ENCODE results near the gene LAMA3. TPM values are rescaled to one million over a fixed set of nuclear protein-coding genes. Genes with fewer than 3 reads are reported as not detected.
A peak's percentile ranks its signal among the peaks of the same experiment; 100 is the strongest.

LAMA3 gene
- total RNA-seq, 1 donor from 2014 or later: 9.4 TPM

DNA sequence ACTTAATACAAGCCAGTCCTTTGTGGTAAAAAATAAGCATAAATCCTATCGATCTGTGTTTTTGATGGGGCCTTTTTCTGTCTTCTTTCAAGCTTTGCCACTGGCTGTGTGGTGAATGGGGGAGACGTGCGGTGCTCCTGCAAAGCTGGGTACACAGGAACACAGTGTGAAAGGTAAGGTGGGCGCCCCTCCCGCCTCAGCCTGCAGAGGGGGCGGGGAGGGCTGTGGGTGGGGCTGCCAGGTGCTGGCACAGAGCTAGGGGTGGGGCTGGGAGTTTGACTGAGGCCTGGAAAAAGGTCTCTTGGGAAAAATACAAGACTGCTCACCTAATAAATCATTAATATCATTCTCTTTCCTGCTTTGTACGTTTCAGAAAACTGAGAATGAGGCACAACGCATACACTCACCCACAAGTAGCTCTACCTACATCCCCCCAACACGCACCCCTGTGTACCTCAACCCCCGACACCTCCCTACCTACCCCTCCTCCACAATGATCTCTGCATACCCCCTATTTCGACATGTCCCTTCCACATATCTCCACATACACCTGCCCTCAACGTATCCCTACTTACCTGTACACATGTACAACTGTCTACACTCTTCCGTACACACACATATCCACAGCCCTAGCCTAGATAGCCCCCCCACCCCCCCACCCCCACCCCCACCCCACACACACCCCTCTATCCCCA, 195.6 kb downstream of the LAMA3 start:
- H3K36me3 Mint-ChIP-seq: no peaks in the 10 kb centered on the region
- H3K4me1 Mint-ChIP-seq (ENCODE audit: unreplicated experiment): peaks cover 26% of the 10 kb centered on the region
- H3K27ac Mint-ChIP-seq: peak overlapping the region; percentile 52
- H3K9me3 Mint-ChIP-seq: peaks cover 3% of the 10 kb centered on the region
- peak overlapping the region; percentile 23 for H3K4me3 Mint-ChIP-seq
- TF ChIP-seq, protein P1, sequence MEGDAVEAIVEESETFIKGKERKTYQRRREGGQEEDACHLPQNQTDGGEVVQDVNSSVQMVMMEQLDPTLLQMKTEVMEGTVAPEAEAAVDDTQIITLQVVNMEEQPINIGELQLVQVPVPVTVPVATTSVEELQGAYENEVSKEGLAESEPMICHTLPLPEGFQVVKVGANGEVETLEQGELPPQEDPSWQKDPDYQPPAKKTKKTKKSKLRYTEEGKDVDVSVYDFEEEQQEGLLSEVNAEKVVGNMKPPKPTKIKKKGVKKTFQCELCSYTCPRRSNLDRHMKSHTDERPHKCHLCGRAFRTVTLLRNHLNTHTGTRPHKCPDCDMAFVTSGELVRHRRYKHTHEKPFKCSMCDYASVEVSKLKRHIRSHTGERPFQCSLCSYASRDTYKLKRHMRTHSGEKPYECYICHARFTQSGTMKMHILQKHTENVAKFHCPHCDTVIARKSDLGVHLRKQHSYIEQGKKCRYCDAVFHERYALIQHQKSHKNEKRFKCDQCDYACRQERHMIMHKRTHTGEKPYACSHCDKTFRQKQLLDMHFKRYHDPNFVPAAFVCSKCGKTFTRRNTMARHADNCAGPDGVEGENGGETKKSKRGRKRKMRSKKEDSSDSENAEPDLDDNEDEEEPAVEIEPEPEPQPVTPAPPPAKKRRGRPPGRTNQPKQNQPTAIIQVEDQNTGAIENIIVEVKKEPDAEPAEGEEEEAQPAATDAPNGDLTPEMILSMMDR (conservative IDR thresholded peaks at IDR 0.05): no peak
- DNase-seq (ENCODE audit: extremely low spot score, unreplicated experiment): no peak
- H3K27me3 Mint-ChIP-seq: peaks cover 5% of the 10 kb centered on the region

DNA sequence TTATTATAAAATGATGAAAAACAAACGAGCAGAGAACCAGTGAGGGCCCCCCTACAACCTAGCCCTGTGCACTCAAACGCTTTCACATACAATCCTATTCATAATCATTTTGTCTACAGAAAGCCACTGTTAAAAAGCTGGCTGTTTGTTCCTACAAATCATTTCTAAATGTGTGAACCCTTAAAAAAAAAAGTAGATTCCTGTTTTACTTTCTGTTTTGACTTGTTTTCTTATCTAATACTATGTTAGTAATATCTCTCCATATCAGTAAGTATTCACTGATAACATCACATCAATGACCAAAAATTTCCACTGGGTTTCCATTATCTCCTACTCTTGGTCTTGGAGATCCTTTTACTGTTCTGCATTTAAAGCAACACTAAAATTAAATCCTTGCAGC, 196.5 kb downstream of the LAMA3 start:
- no peak overlapping the region for H3K27ac Mint-ChIP-seq
- peak overlapping the region; percentile 36 for H3K4me3 Mint-ChIP-seq
- peaks cover 3% of the 10 kb centered on the region for H3K9me3 Mint-ChIP-seq
- DNase-seq (ENCODE audit: extremely low spot score, unreplicated experiment): no peak
- TF ChIP-seq, protein P1 (conservative IDR thresholded peaks at IDR 0.05): no peak
- peaks cover 26% of the 10 kb centered on the region for H3K4me1 Mint-ChIP-seq (ENCODE audit: unreplicated experiment)
- no peaks in the 10 kb centered on the region for H3K36me3 Mint-ChIP-seq
- H3K27me3 Mint-ChIP-seq: peaks cover 2% of the 10 kb centered on the region

DNA sequence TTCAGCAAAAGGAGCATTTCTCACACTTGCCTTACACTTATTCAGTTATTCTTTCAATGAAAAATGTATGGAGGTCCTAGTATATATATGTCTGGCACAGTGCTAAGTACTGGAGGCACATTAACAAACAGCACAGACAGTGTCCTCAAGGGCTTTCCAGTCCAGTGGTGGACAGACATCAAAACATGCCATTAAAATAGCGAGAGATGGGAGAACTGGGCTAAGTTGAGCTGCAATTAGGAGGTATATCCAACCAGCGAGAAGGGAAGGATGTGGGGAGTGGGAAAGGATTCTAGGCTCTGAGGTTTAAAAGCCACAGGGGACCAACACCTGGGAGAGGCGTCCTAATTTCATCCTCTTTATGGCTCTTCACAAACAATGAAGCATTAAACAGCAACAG, 197.8 kb downstream of the LAMA3 start:
- Mint-ChIP-seq H3K27ac (no peak overlapping the region), H3K36me3 (no peaks in the 10 kb centered on the region), H3K9me3 (peaks cover 3% of the 10 kb centered on the region), H3K4me3 (no peak overlapping the region), H3K4me1 (ENCODE audit: unreplicated experiment) (peaks cover 22% of the 10 kb centered on the region), H3K27me3 (no peaks in the 10 kb centered on the region)
- TF ChIP-seq, protein P1 (conservative IDR thresholded peaks at IDR 0.05): no peak
- DNase-seq (ENCODE audit: extremely low spot score, unreplicated experiment): no peak

DNA sequence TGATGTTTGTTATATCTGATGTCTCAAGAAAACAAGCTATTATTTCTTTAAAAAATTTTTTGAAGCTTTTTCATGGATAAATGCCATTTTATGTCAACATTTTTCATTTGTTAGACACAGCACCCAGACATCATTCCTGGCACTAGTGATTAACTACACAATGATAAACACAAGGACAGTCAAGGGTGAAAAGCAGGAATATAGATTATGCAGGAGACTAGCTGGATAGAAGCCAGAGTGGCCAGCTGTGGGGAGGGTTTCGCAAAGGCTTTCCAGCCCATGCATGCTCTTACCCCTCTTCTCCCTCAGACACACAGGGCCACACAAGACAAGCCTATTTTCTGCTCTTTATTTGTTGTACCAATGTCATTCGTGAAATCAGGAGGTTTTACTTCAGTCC, 198.2 kb downstream of the LAMA3 start:
- Mint-ChIP-seq H3K4me1 (ENCODE audit: unreplicated experiment) (peaks cover 22% of the 10 kb centered on the region), H3K27ac (no peak overlapping the region), H3K27me3 (no peaks in the 10 kb centered on the region), H3K9me3 (peaks cover 3% of the 10 kb centered on the region), H3K4me3 (no peak overlapping the region), H3K36me3 (no peaks in the 10 kb centered on the region)
- TF ChIP-seq, protein P1 (conservative IDR thresholded peaks at IDR 0.05): no peak
- DNase-seq (ENCODE audit: extremely low spot score, unreplicated experiment): no peak

DNA sequence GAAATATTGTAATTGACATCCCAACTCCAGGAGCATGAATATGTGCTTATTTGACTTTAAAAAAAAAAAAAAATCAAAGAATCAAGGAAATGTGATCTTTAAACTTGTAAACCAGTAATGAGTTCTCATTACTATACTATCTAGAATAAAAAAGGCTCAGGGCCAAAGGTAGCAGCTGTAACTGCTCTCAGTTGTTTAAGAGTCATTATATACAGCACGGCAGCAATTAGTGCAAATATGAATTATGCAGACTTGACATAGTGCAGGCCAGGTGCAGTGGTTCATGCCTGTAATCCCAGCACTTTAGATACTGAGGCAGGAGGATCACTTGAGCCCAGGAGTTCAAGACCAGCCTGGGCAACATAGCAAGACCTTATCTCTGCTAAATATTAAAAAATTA, 199.6 kb downstream of the LAMA3 start:
- Mint-ChIP-seq H3K4me3 (no peak overlapping the region), H3K4me1 (ENCODE audit: unreplicated experiment) (peaks cover 8% of the 10 kb centered on the region), H3K36me3 (no peaks in the 10 kb centered on the region), H3K27ac (no peak overlapping the region), H3K27me3 (no peaks in the 10 kb centered on the region), H3K9me3 (peaks cover 3% of the 10 kb centered on the region)
- TF ChIP-seq, protein P1 (conservative IDR thresholded peaks at IDR 0.05): no peak
- DNase-seq (ENCODE audit: extremely low spot score, unreplicated experiment): no peak
